C1 segment of cervical spinal cord (tissue), 14 donors: ENCODE results near the gene VWA5B1.
"Not testable (repeated sequence)": the region's sequence is repeated elsewhere in the genome, so short reads cannot be mapped to it uniquely, and the experiment has no call there.

Source experiments
- DNase-seq, 14 donors: peaks; one replicate each; lab custom pipeline; 2025; lab: John Stamatoyannopoulos, UW

Gene VWA5B1

GRCh38 chr1:20290624-20291597 lies at the start of gene VWA5B1:
TSS of gene VWA5B1 (plus strand) at chr1:20290875. CDS start at chr1:20310602, 19,727 bp downstream.
- no peak for DNase-seq

GRCh38 chr1:20242890-20243479 lies 47.7 kb upstream of the VWA5B1 start:
- DNase-seq: no peak

GRCh38 chr1:20248971-20249612 lies 41.6 kb upstream of the VWA5B1 start:
- DNase-seq: no peak

GRCh38 chr1:20250340-20250989 lies 40.2 kb upstream of the VWA5B1 start:
- no peak for DNase-seq

- no peak for DNase-seq
These were observed 38.1 kb upstream of the VWA5B1 start for GRCh38 chr1:20252587-20252986.

- DNase-seq: no peak
These were observed 35.0 kb upstream of the VWA5B1 start for GRCh38 chr1:20255666-20256065.

GRCh38 chr1:20259646-20260045 lies 31.0 kb upstream of the VWA5B1 start:
- DNase-seq: peak in 1 of 14 donors; percentile 59

- no peak for DNase-seq
These were observed 29.6 kb upstream of the VWA5B1 start for GRCh38 chr1:20261095-20261494.

GRCh38 chr1:20262810-20263534 lies 27.7 kb upstream of the VWA5B1 start:
- DNase-seq: no peak

- DNase-seq: no peak
These were observed 25.4 kb upstream of the VWA5B1 start for GRCh38 chr1:20265250-20265649.

- no peak for DNase-seq
These were observed 24.5 kb upstream of the VWA5B1 start for GRCh38 chr1:20266141-20266540.

- no peak for DNase-seq
These were observed 24.0 kb upstream of the VWA5B1 start for GRCh38 chr1:20266642-20267041.

- no peak for DNase-seq
These were observed 18.9 kb upstream of the VWA5B1 start for GRCh38 chr1:20271498-20272400.

GRCh38 chr1:20273716-20274115 lies 17.0 kb upstream of the VWA5B1 start:
- not testable (repeated sequence) for DNase-seq

GRCh38 chr1:20275319-20275925 lies 15.3 kb upstream of the VWA5B1 start:
- DNase-seq: no peak

- no peak for DNase-seq
These were observed 14.1 kb upstream of the VWA5B1 start for GRCh38 chr1:20276485-20277159.

GRCh38 chr1:20278692-20279130 lies 12.0 kb upstream of the VWA5B1 start:
- no peak for DNase-seq

GRCh38 chr1:20279509-20279908 lies 11.2 kb upstream of the VWA5B1 start:
- no peak for DNase-seq

GRCh38 chr1:20280341-20280740 lies 10.3 kb upstream of the VWA5B1 start:
- no peak for DNase-seq
